ENCODE results near the gene MLN.

GRCh38 chr6:33761581-33761921, 42.3 kb downstream of the MLN start:
- TF ChIP-seq CTCF (IDR thresholded peaks at IDR 0.05) (no peak), POLR2A (IDR thresholded peaks at IDR 0.05) (no peak)

All from esophagus squamous epithelium (tissue), 4 donors.